GM21447 (cell line): ENCODE measurements around the gene ANTXRL.
"Not testable (repeated sequence)": the region's sequence is repeated elsewhere in the genome, so short reads cannot be mapped to it uniquely, and the experiment has no call there.

Experiments
- ATAC-seq: cut with Tn5 transposase; IDR thresholded peaks from one replicate; pipeline ENCODE4 v1.9.1; 2021; ENCODE audit not compliant: unreplicated experiment

Gene ANTXRL

GRCh38 chr10:46272863-46273415 lies 13.9 kb upstream of the ANTXRL start:
- ATAC-seq, result no peak

DNA sequence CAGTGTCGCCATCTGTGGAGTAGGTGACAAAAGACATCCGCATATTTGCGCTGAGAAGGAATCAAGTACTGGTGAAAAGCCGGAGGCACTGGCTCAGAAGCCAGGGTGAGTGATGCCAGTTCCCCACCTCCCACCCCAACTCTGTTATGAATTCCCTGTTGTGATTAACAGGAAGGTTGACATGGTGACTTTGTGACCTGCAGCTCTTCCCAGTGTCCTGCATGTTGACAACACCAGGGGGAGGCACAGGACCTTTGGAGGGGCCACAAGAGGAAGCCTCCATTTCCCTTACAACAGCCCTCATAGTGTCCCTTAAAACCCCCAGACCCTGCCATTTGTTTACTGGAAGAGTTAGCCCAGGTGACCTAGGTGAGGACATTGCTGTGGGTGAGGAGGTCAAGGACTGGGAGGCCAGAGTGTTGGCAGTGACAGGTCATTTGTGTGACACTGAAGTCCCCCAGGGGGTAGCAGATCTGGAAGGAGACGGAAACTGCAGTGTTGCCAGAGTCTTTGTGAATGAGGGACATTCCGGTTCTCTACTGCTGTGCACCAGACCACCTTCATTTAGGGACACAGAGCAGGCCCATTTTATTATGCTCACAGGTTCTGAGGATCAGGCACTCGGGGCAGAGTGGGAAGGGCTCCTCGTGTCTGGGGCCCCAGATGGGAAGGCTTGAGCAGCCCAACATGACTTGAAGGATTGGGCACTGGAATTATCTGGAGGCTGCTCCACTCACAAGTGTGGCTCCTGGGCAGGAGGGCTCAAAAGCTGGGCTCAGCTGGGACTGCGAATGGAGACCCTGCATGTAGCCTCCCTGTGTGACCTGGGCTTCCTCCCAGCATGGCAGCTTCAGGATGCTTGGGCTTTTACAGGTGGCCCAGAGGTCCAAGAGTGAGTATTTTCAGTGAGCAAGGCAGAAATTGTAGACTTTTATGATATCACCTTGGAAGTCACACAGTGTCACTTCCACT lies 13.0 kb upstream of the ANTXRL start:
- ATAC-seq, result no peak

DNA sequence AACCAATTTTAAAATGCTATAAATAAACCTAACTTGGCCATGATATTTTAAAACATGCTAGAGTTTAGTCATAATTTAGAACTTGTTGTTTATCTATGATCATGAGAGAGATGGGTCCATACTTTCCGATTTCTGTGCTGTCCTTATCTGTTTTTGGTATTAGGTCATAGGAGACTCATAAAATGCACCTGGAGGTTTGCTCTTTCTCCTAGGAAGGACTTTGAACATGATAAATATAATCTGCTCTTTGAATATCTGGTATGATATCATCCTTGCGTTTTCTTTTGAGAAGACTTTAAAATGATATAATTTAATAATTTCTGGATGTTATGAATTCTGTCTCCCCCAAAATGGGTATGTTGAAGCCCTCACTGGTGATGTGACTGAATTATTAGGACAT lies 9.0 kb upstream of the ANTXRL start:
- no peak for ATAC-seq

DNA sequence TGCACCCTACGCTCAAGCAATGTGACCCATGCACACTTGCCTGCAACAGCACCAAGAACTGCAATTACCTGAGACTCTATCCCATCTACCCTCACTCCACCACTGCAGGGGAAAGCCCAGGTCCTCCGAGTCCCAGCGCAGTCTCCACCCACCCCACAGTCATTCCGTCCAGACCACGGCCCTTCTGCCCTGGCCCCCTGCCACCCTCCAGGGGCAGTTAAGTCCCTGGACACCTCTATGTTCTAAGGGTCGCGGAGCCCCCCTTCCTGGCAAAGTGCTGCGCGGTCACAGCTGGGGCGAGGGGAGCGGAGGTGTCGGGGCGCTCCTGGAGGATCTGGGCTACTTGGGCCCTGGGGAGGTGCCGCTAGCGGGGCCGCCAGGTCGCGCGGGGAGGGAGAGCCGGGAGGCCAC lies 4.4 kb upstream of the ANTXRL start:
- ATAC-seq, result not testable (repeated sequence)

DNA sequence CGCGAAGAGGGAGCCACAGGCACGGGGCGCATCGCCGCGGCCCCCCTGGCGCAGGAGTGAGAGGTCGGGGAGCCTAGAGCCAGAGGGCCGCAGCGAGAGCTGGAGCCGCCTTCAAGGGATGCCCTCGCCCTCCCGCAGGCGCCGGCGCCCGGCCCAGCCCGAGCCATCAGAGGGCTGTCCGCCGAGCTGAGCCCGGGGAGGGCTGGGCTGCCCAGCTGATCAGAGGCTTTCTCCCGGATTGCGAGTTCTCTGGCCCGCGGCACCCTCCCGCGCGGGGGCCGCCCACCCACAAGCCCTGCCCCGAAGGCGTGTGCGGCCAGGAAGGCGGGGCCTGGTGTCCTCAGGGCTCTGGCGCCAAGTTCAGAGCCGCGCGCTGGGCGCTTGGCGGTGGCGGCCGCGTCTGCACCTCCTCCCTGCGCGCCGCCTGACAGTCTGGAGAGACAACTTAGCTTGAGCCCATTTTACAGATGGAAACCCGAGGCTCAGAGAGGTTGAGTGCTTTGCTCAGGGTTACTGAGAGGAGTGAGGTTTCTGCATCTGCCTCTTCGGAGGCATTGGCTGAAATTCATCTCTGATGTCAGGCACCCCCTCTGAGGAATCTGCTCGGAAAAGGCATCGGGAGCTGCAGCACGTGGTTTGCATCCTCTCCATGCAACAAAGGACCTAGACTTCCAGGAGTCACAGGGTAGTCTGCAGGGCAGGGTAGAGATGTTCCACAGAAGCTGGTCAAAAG lies 3.8 kb upstream of the ANTXRL start:
- ATAC-seq, result no peak

- ATAC-seq, result no peak
These were observed 3.1 kb upstream of the ANTXRL start for GRCh38 chr10:46283580-46284285.

GRCh38 chr10:46284286-46285229 lies 2.2 kb upstream of the ANTXRL start:
- ATAC-seq, result peak; percentile 87

DNA sequence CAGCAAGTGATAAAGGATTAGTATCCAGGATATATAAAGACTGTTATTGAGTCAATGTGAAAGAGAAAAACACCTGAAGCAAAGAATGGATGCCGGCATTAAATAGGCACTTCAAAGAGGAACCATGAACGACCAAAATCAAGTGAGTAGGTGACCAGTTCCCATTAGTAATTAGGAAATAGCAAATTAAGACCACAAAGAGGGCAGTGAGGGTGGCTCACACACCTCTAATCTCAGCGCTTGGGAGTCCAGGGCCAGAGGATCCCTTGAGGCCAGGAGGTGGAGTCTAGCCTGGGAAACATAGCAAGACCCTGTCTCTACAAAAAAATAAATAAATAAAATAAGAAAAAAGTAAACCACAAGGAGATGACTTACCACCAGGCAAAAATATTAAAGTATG lies 1.5 kb upstream of the ANTXRL start:
- ATAC-seq, result peak; percentile 20

DNA sequence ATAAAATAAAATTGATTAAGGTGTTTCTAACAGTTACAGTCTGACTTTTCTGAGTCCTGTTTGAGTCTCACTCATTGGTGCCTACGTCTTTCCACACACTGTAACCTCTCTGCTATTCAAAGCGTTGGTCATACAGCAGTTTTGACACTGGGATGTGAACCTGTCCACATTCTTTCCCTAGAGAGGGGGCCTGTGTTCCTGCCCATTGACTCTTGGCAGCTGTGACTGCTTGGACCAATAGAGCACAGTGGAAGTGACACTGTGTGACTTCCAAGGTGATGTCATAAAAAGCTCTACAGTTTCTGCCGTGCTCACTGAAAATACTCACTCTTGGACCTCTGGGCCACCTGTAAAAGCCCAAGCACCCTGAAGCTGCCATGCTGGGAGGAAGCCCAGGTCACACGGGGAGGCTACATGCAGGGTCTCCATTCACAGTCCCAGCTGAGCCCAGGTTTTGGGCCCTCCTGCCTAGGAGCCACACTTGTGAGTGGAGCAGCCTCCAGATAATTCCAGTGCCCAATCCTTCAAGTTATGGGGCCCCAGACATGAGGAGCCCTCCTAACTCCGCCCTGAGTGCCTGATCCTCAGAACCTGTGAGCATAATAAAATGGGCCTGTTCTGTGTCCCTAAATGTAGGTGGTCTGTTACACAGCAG lies 704 bp upstream of the ANTXRL start:
- no peak for ATAC-seq

GRCh38 chr10:46287846-46288477 lies 1.2 kb downstream of the ANTXRL start:
- no peak for ATAC-seq

- ATAC-seq, result no peak
These were observed 1.9 kb downstream of the ANTXRL start for GRCh38 chr10:46288601-46289206.

DNA sequence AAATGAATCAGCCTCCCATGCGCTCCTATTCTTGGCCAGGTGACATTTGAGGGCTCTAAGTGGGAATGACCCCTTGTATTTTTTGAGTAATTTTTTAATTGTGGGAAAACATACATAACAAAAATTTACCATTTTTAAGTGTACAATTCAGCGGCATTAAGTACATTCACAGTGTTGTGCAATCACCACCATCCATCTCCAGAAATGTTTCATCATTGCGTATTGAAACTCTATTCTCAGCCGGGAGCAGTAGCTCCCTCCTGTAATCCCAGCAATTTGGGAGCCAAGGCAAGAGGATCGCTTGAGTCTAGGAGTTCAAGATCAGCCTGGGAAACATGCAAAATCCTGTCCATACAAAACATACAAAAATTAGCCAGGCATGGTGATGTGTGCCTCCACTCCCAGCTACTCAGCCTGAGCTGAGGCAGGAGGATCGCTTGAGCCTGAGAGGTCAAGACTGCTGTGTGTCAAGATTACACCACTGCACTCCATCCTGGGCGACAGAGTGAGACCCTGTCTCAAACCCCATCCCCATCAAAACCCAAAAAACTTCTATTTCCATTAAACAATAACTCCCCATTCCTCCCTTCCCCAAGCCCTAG lies 2.5 kb downstream of the ANTXRL start:
- no peak for ATAC-seq

DNA sequence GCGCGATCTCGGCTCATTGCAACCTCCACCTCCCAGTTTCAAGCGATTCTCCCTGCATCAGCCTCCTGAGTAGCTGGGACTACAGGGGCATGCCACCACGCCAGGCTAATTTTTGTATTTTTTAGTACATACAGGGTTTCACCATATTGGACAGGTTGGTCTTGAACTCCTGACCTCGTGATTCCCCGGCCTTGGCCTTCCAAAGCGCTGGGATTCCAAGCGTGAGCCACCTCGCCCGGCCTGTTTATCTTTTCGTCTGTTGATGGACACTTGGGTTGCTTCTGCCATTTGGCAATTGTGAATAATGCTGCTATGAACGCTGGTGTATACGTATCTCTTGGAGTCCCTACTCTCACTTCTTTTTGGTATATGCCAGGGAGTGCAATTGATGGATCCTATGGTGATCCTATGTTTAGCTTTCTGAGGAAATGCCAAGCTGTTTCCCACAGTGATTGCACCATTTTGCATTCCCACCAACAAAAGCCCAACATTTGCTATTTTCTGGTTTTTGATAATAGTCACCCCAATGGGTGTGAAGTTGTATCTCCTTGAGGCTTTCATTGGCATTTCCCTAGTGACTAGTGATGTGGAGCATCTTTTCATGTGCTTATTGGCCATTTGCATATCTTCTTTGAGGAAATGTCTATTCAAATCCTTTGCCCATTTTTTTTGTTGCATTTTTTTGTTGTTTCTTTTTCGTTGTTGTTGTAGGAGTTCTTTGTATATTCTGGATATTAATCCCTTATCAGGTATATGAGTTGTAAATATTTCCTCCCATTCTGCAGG lies 3.5 kb downstream of the ANTXRL start:
- no peak for ATAC-seq

DNA sequence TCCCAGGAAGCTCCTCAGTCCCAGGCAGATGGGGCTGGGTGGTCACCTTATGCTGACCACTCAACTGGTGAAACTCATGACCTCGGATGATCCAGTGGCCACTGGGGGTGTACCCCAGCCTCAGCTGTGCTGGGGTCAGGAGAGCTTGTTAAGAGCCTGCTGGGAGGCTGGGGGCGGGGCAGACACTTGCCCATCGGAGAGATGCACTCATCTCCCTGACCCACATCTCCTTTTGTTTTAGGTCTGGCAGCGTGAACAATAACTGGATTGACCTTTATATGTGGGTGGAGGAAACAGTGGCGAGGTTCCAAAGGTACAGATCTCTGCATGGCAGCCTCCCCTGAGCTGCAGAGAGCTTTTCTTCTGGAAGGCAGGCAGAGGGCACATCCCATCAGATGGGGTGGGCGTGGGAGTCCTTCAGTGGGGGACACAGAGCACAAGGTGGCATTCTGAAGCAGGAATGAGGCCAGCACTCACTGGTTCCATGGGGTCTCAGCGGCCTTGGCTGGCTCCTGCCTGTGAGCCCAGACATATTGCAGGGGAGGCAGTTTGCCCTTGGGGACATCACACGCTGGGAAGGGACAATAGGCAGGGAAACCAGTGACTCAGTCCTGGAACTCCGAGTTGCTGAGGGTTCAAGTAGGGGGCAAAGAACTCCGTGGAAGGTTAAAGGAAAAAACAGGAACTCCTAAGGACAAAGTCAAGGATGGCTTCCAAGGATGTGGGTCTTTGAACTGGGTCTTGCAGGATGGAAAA lies 5.2 kb downstream of the ANTXRL start:
- no peak for ATAC-seq

DNA sequence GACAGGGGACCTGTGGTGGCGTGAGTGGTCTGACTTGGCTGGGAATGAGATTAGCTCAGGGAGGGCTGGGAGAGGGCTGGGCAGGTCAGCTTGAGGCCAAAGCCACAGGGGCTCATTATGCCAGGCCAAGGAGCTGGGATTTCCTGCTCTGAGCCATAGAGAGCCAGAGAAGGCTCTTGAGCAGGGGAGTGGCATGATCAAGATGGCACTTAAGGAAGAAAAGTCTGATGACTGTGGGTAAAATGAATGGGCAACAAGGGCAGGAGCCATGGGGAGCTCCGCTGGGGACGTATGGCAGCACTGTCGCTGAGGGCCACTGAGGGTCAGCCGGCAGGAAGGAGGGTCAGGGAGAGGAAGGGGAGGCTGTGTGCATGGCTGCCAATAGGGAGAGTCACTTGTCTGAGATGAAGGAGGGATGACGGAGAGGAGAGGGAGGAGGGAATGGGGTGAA lies 5.8 kb downstream of the ANTXRL start:
- ATAC-seq, result no peak

GRCh38 chr10:46293228-46293627 lies 6.4 kb downstream of the ANTXRL start:
- no peak for ATAC-seq
